K562 (cell line): ENCODE data around the gene PYROXD2. TPM values are rescaled to one million over a fixed set of nuclear protein-coding genes. Genes with fewer than 3 reads are reported as not detected.

Experiments
- ATAC-seq: fragments of 200-7000 bp; cut with Tn5 transposase; 3 replicates; pipeline ENCODE4 v1.9.1; 2020; ENCODE audit warnings: moderate library complexity
- BruUV-seq: library from RNA; stranded (reverse); fragments of 400-500 nt; replicated peaks from 2 replicates; lab custom pipeline; 2021; lab: Mats Ljungman, UMichigan
- CTCF ChIA-PET: fragments of 300-600 bp; formaldehyde crosslinking; extraction: SDS; loops from one replicate; lab custom pipeline; 2021; ENCODE audit warnings: low intra/inter-chr PET ratio; lab: Yijun Ruan, JAX
- POLR2A ChIA-PET: fragments of 300-600, 350-650 bp; sonication (Branson Sonifier 250); formaldehyde crosslinking; extraction: SDS; loops from one replicate; lab custom pipeline; 2021; ENCODE audit warnings: antibody characterized with exemption, inconsistent platforms; lab: Yijun Ruan, JAX
- DNase-seq, 4 experiments: peaks; one replicate each; pipeline versions ENCODE4 v3.0.0 to v3.0.0-alpha.2; 2011 to 2018; ENCODE audit warnings: low spot score in 3 of 4, mixed read lengths in 3 of 4; ENCODE audit errors: extremely low read depth in 1 of 4
- FAIRE-seq: peaks from 2 replicates; lab custom pipeline; 2011; peaks lifted over from hg19 to GRCh38; lab: Jason Lieb, UNC
- H2AFZ ChIP-seq: 2 replicates; pipeline ENCODE4 v1.6.0; 2011; ENCODE audit warnings: low read depth, low read length, control low read depth, inconsistent platforms
- H3K27ac ChIP-seq: fragments of 200-600 bp; 3 replicates; pipeline ENCODE4 v1.8.0; 2011; ENCODE audit warnings: low read depth, mild to moderate bottlenecking, control low read depth, inconsistent platforms, low read length, moderate library complexity, mixed read lengths; ENCODE audit errors: extremely low read depth
- H3K27me3 ChIP-seq, 2 experiments: fragments of 300-600 bp in 1 of 2; 2 replicates in 1 of 2; 3 replicates in 1 of 2; pipeline versions ENCODE4 v1.6.0 to v1.8.0; 2011; ENCODE audit warnings: inconsistent platforms in 2 of 2, low read length in 2 of 2, mild to moderate bottlenecking in 1 of 2, mixed read lengths in 1 of 2, moderate library complexity in 1 of 2; ENCODE audit not compliant: control insufficient read depth in 2 of 2, insufficient read depth in 2 of 2
- H3K36me3 ChIP-seq: fragments of 300-600 bp; 3 replicates; pipeline ENCODE4 v1.8.0; 2011; ENCODE audit warnings: mild to moderate bottlenecking, low read length, inconsistent platforms; ENCODE audit not compliant: control insufficient read depth, insufficient read depth
- H3K4me1 ChIP-seq, 2 experiments: fragments of 200-600 bp in 1 of 2; replicated peaks in 1 of 2; 2 replicates in 1 of 2; 3 replicates in 1 of 2; pipeline versions ENCODE4 v1.5.1 to v1.8.0; 2011; ENCODE audit warnings: inconsistent platforms in 2 of 2, low read length in 2 of 2, mild to moderate bottlenecking in 1 of 2, mixed read lengths in 1 of 2, moderate library complexity in 1 of 2; ENCODE audit not compliant: control insufficient read depth in 2 of 2, insufficient read depth in 2 of 2
- H3K4me2 ChIP-seq: 2 replicates; pipeline ENCODE4 v1.6.1; 2011; ENCODE audit warnings: low read length, control low read depth, inconsistent platforms, mixed read lengths; ENCODE audit not compliant: insufficient read depth
- H3K4me3 ChIP-seq: fragments of 200-600 bp; sonication (generic), shearing (Covaris generic); 2 replicates; pipeline ENCODE4 v1.5.1; 2016; ENCODE audit warnings: control low read depth, inconsistent platforms
- H3K79me2 ChIP-seq: fragments of 200-600 bp; 3 replicates; pipeline ENCODE4 v1.8.0; 2011; ENCODE audit warnings: low read length, inconsistent platforms; ENCODE audit not compliant: control insufficient read depth, insufficient read depth
- H3K9ac ChIP-seq, 2 experiments: 2 replicates each; pipeline versions ENCODE4 v1.6.0 to v1.6.1; 2011; ENCODE audit warnings: low read depth in 2 of 2, low read length in 2 of 2, control low read depth in 1 of 2, inconsistent platforms in 1 of 2, mild to moderate bottlenecking in 1 of 2, mixed read lengths in 1 of 2; ENCODE audit not compliant: insufficient read depth in 1 of 2
- H3K9me1 ChIP-seq: one replicate; pipeline ENCODE4 v1.6.0; 2011; ENCODE audit warnings: inconsistent platforms, mild to moderate bottlenecking, low read length, moderate library complexity; ENCODE audit not compliant: control insufficient read depth, insufficient read depth
- H3K9me3 ChIP-seq: replicated peaks from 2 replicates; pipeline ENCODE4 v1.5.1; 2011; ENCODE audit warnings: low read depth, low read length, inconsistent platforms; ENCODE audit not compliant: control insufficient read depth, insufficient read depth
- H4K20me1 ChIP-seq: replicated peaks from 2 replicates; pipeline ENCODE4 v1.6.1; 2011; ENCODE audit warnings: low read length, inconsistent platforms, mixed read lengths; ENCODE audit not compliant: control insufficient read depth, insufficient read depth
- ADNP ChIP-seq: fragments of 200-800 bp; sonication (Bioruptor generic); IDR thresholded peaks from 2 replicates; pipeline ENCODE4 v1.6.1; 2016; ENCODE audit warnings: missing genetic modification characterization, missing compliant biosample characterization
- BRD9 ChIP-seq: fragments of 450-650 bp; IDR thresholded peaks from 2 replicates; pipeline ENCODE4 v1.6.1; 2018; ENCODE audit warnings: low read depth; ENCODE audit not compliant: partially characterized antibody
- DMBX1 ChIP-seq: fragments of 250-450 bp; sonication (Bioruptor Pico); IDR thresholded peaks from 2 replicates; pipeline ENCODE4 v1.8.0; 2022; ENCODE audit warnings: inconsistent platforms, mild to moderate bottlenecking, moderate library complexity, borderline replicate concordance
- FOXA1 ChIP-seq: fragments of 450-650 bp; IDR thresholded peaks from 2 replicates; pipeline ENCODE4 v1.6.1; 2016; ENCODE audit warnings: mild to moderate bottlenecking, borderline replicate concordance
- KLF13 ChIP-seq: fragments of 450-650 bp; IDR thresholded peaks from 2 replicates; pipeline ENCODE4 v1.6.1; 2016; ENCODE audit warnings: missing genetic modification characterization, low read depth, mild to moderate bottlenecking, missing compliant biosample characterization, moderate library complexity, borderline replicate concordance
- NFRKB ChIP-seq: fragments of 450-650 bp; IDR thresholded peaks from 2 replicates; pipeline ENCODE4 v1.6.1; 2016; ENCODE audit warnings: low read depth
- NFYB ChIP-seq: IDR thresholded peaks from 2 replicates; pipeline ENCODE4 v1.6.1; 2011; ENCODE audit warnings: mild to moderate bottlenecking, moderate library complexity; ENCODE audit not compliant: insufficient read length; ENCODE audit errors: extremely low read depth
- NR2F6 ChIP-seq: fragments of 450-650 bp; formaldehyde crosslinking; IDR thresholded peaks from 2 replicates; pipeline ENCODE4 v1.4.0; 2020; ENCODE audit warnings: mild to moderate bottlenecking
- RBM25 ChIP-seq: fragments of 200-400 bp; formaldehyde crosslinking; IDR thresholded peaks from 2 replicates; pipeline ENCODE4 v1.6.1; 2018; ENCODE audit warnings: low read length, low read depth, moderate library complexity; ENCODE audit not compliant: severe bottlenecking
- RCOR1 ChIP-seq, 2 experiments: IDR thresholded peaks; 2 replicates each; pipeline ENCODE4 v1.6.1; 2012; ENCODE audit warnings: low read depth in 2 of 2, low read length in 2 of 2, borderline replicate concordance in 1 of 2, improper control_type of control experiment in 1 of 2
- RNF2 ChIP-seq: sonication (generic); IDR thresholded peaks from 2 replicates; pipeline ENCODE4 v1.6.1; 2016
- STAT5A ChIP-seq: IDR thresholded peaks from 2 replicates; pipeline ENCODE4 v1.6.1; 2012; ENCODE audit warnings: low read length, inconsistent platforms, borderline replicate concordance
- ZNF717 ChIP-seq: fragments of 250-450 bp; sonication (Bioruptor Pico); IDR thresholded peaks from 2 replicates; pipeline ENCODE4 v1.5.0; 2021
- WGBS: fragments of 100-300 bp; shearing (Covaris generic); methylation state at CpG from one replicate; pipeline ENCODE4 v1.1.6; 2016; ENCODE audit warnings: low coverage, mixed read lengths; ENCODE audit not compliant: insufficient coverage; ENCODE audit errors: missing lambda C conversion rate; 5-methylcytosine and 5-hydroxymethylcytosine counted together
- in situ Hi-C: fragments of 300-500 bp; cut with MboI; formaldehyde crosslinking; loops from 4 replicates; pipeline ENCODE4 v1.15.0; 2018; ENCODE audit warnings: inconsistent platforms, mixed read lengths
- intact Hi-C: fragments of 100-400 bp; cut with micrococcal nuclease; formaldehyde crosslinking; loops from 2 replicates; pipeline ENCODE4 v1.14.2; 2022
- polyA plus RNA-seq, 8 experiments: library from polyadenylated mRNA; depleted of rRNA in 4 of 8; stranded (reverse) in 5 of 8; unstranded in 3 of 8; fragments of >200 nt; fragmentation: Nextera tagmentation in 2 of 8; fragmentation: Illumina TruSeq in 1 of 8; extraction: Ambion mirVana in 2 of 8; extraction: Trizol in 1 of 8; gene quantifications; 2 replicates each; pipeline versions ENCODE4 v1.2.1 to v1.2.3, GENCODE V29; 2011 to 2014; ENCODE audit warnings: inconsistent platforms in 1 of 8, missing spikeins in 1 of 8
- total RNA-seq, 7 experiments: library from RNA; depleted of rRNA in 6 of 7; stranded (reverse); fragments of >200 nt in 6 of 7; fragmentation: Illumina TruSeq in 2 of 7; extraction: Trizol in 2 of 7; gene quantifications; 2 replicates each; pipeline versions ENCODE4 v1.2.1 to v1.2.3, GENCODE V29; 2011 to 2021; ENCODE audit warnings: low replicate concordance in 1 of 7

The PYROXD2 gene
- total and polyA plus RNA-seq, 9 of the 15 experiments (the other 6 are each of a cell fraction or from before 2014, with no cell fraction given): 0.14 to 1.4 (median 0.58) TPM

DNA sequence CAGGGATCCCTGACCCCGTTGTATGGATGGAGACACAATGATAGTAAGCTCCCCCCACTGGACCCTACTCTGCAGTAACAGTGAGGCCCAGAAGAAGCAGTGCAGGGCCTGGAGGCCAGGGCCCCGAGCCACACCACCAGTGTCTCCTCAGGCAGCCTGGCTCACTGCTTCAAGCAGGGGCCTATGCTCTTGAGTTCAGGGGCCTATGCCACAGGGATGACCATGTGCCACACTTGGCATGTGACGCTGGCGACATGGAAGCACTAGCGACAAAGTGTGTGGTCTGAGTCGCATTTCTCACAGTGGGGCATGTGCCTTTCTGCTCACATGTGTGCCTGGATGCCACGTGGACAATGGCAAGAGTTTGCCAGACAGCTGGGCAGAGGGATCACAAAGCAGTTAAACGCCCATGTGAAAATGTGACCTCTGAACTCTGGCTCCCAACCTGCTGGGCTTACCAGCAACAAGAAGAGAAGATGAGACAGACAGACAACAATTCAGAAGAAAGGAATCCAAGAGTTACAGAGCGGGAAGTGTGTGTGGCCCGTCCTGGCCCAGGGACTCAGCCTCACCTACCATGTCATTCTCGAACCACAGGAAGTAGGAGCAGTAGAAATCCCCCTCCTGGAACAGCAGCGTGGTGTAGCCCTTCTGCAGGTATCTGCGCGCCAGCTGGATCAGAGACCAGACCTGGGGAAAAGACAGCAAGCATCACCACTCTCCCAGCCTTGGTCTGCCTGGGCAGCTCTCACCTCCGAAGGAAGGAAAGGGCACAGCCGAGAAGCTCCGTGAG is 4.7 kb upstream of the PYROXD2 start:
- no peak for FAIRE-seq
- peaks cover 31% of the 10 kb centered on the region; the same call in 2 of the 3 replicates for H3K36me3 ChIP-seq

More for the DNA sequence above, 4.7 kb upstream of the PYROXD2 start:
- H3K4me2 ChIP-seq: no peak overlapping the region
- H3K27ac ChIP-seq: no peak overlapping the region
- H3K9ac ChIP-seq: no peak overlapping the region
- in situ Hi-C loops: loop anchor here (10.0 kb wide), 1 partner anchor 245 kb away; no protein-coding TSS in a partner anchor
- no peak for ATAC-seq
- H3K4me1 ChIP-seq: peaks cover 6 to 22% of the 10 kb centered on the region in 2 experiments; a peak in 4 of 5 replicates
- no TSS peak for BruUV-seq
- no peaks in the 10 kb centered on the region for H3K9me3 ChIP-seq
- TF ChIP-seq NFYB: no peak
- no peak for TF ChIP-seq ZNF717 (CRISPR knock-in tag)
- TF ChIP-seq RCOR1 (IDR thresholded peaks at IDR 0.05; ENCODE audit: borderline replicate concordance in 1 of 2, low read depth in 2 of 2, low read length in 2 of 2): no peak
- TF ChIP-seq RBM25: no peak
- no peak for TF ChIP-seq ADNP
- no peak for TF ChIP-seq DMBX1 (CRISPR knock-in tag)
- TF ChIP-seq KLF13: no peak
- no peak for TF ChIP-seq BRD9
- no peak for TF ChIP-seq NR2F6
- TF ChIP-seq STAT5A: no peak
- TF ChIP-seq FOXA1: no peak
- no peak for TF ChIP-seq RNF2
- TF ChIP-seq NFRKB: no peak
- TF ChIP-seq, all 486 proteins: peak for 0
- ChIA-PET POLR2A (interaction anchor here (0.6 to 1.0 kb wide), 2 partner anchors 13 to 51 kb away, joined by 3 to 4 read pairs; no protein-coding TSS in a partner anchor), CTCF (no interaction called here)
- WGBS: 93% methylated on average over 9 of the region's 17 CpGs
- no peak for DNase-seq
- Histone ChIP-seq H3K27me3 (no peaks in the 10 kb centered on the region), H2AFZ (no peak overlapping the region), H4K20me1 (no peaks in the 10 kb centered on the region), H3K79me2 (no peaks in the 10 kb centered on the region), H3K9me1 (no peaks in the 10 kb centered on the region), H3K4me3 (no peak overlapping the region)
- intact Hi-C loops: no loop called here
